OCI-LY7 (cell line): Measurements from ENCODE around the gene HOXB8.

Source experiments
- EZH2phosphoT487 ChIP-seq: fragments of 200-600 bp; sonication (generic); IDR thresholded peaks from 2 replicates; pipeline ENCODE4 v1.6.1; 2018; ENCODE audit warnings: low read depth, borderline replicate concordance, mild to moderate bottlenecking, mixed run types, antibody characterized with exemption, low read length, moderate library complexity, mixed read lengths
- TF ChIP-seq, protein P1 (sequence below): fragments of 200-600 bp; sonication (generic); conservative IDR thresholded peaks from 2 replicates; pipeline ENCODE4 v1.5.1; 2014; ENCODE audit warnings: mild to moderate bottlenecking, antibody characterized with exemption, low read length, moderate library complexity, mixed read lengths

DNA sequence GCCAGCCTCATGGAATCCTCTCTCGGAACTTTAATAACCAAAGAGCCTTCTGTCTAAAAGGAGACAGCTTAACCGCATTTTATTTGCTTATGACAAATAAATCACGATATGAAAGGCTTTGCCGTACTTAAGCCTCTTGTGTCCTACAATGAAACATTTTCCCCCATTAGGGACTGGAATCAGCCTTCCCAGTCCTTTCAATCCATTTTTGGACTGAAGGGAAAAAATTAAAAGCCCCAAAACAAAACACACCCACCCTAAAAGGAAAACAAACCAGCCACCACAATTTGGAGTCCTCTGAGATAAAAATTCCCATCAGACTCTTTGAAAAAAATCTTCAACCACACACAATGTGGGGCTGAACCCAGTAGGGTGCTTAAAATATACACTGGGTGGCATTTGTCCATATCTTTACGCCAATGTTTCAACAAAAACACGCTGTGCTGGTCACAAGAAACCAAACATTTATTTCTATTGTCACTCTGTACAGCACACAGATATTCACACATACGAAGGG is 40.0 kb downstream of the HOXB8 start:
- TF ChIP-seq, protein P1, sequence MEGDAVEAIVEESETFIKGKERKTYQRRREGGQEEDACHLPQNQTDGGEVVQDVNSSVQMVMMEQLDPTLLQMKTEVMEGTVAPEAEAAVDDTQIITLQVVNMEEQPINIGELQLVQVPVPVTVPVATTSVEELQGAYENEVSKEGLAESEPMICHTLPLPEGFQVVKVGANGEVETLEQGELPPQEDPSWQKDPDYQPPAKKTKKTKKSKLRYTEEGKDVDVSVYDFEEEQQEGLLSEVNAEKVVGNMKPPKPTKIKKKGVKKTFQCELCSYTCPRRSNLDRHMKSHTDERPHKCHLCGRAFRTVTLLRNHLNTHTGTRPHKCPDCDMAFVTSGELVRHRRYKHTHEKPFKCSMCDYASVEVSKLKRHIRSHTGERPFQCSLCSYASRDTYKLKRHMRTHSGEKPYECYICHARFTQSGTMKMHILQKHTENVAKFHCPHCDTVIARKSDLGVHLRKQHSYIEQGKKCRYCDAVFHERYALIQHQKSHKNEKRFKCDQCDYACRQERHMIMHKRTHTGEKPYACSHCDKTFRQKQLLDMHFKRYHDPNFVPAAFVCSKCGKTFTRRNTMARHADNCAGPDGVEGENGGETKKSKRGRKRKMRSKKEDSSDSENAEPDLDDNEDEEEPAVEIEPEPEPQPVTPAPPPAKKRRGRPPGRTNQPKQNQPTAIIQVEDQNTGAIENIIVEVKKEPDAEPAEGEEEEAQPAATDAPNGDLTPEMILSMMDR, result no peak
- no peak for TF ChIP-seq EZH2phosphoT487
